PC-3 (cell line): ENCODE measurements around the gene NOXRED1.

Experiments used
- CTCF ChIP-seq: fragments of 300-600 bp; sonication (generic); conservative IDR thresholded peaks from 2 replicates; pipeline ENCODE4 v1.5.1; 2017; ENCODE audit warnings: antibody characterized with exemption, low read depth, mild to moderate bottlenecking, low read length
- EZH2 ChIP-seq: fragments of 300-600 bp; sonication (generic); IDR thresholded peaks from one replicate; pipeline ENCODE4 v1.6.1; 2017; ENCODE audit warnings: antibody characterized with exemption, mild to moderate bottlenecking, low read length; ENCODE audit not compliant: unreplicated experiment
- EZH2phosphoT487 ChIP-seq: fragments of 300-600 bp; sonication (generic); IDR thresholded peaks from 2 replicates; pipeline ENCODE4 v1.6.1; 2018; ENCODE audit warnings: mild to moderate bottlenecking, antibody characterized with exemption, low read length, borderline replicate concordance

DNA sequence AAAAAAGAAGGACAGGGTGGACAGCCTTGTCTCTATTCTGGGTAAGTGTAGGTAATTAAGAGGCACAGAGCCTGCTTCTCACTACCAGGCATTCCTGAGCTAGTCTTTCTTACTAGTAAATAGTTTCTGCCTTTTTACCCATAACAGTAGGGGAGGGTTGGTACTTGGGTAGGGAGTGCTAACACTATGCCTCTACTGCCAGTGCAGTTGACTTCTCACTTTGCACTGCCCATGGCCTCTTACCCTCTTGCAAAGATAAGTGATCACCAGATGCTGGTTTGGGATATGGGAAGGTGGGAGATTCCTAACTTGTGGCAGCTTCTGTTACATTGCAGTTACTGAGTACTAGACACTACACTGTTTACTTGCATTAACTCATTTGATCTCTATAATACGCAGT is 46.2 kb upstream of the NOXRED1 start:
- no peak for TF ChIP-seq EZH2
- no peak for TF ChIP-seq CTCF
- no peak for TF ChIP-seq EZH2phosphoT487
